Choroid plexus epithelial cell (primary cell): Measurements from ENCODE around the gene RPS5.

Experiments
- DNase-seq: peaks from one replicate; pipeline ENCODE4 v3.0.0-alpha.2; 2010; ENCODE audit warnings: low read depth
- H3K4me3 ChIP-seq: 2 replicates; pipeline ENCODE4 v1.5.1; 2011; ENCODE audit warnings: low read depth, mild to moderate bottlenecking, control low read depth, low read length, moderate library complexity
- TF ChIP-seq, protein P1 (sequence below): conservative IDR thresholded peaks from 2 replicates; pipeline ENCODE4 v1.5.1; 2011; ENCODE audit warnings: low read depth, mild to moderate bottlenecking, control low read depth, inconsistent platforms, low read length, moderate library complexity

RPS5 gene

GRCh38 chr19:58416604-58417003, 29.5 kb downstream of the RPS5 start:
- no peak for DNase-seq
- TF ChIP-seq, protein P1, sequence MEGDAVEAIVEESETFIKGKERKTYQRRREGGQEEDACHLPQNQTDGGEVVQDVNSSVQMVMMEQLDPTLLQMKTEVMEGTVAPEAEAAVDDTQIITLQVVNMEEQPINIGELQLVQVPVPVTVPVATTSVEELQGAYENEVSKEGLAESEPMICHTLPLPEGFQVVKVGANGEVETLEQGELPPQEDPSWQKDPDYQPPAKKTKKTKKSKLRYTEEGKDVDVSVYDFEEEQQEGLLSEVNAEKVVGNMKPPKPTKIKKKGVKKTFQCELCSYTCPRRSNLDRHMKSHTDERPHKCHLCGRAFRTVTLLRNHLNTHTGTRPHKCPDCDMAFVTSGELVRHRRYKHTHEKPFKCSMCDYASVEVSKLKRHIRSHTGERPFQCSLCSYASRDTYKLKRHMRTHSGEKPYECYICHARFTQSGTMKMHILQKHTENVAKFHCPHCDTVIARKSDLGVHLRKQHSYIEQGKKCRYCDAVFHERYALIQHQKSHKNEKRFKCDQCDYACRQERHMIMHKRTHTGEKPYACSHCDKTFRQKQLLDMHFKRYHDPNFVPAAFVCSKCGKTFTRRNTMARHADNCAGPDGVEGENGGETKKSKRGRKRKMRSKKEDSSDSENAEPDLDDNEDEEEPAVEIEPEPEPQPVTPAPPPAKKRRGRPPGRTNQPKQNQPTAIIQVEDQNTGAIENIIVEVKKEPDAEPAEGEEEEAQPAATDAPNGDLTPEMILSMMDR = no peak

GRCh38 chr19:58417071-58417470, 30.0 kb downstream of the RPS5 start:
- TF ChIP-seq, protein P1 = no peak
- H3K4me3 ChIP-seq = no peak overlapping the region
- no peak for DNase-seq

More at GRCh38 chr19:58416604-58417003, 29.5 kb downstream of the RPS5 start:
- no peak overlapping the region for H3K4me3 ChIP-seq

- no peak for DNase-seq
- no peak overlapping the region for H3K4me3 ChIP-seq
- TF ChIP-seq, protein P1 = no peak
Observed at GRCh38 chr19:58428617-58429016, 41.5 kb downstream of the RPS5 start.

DNA sequence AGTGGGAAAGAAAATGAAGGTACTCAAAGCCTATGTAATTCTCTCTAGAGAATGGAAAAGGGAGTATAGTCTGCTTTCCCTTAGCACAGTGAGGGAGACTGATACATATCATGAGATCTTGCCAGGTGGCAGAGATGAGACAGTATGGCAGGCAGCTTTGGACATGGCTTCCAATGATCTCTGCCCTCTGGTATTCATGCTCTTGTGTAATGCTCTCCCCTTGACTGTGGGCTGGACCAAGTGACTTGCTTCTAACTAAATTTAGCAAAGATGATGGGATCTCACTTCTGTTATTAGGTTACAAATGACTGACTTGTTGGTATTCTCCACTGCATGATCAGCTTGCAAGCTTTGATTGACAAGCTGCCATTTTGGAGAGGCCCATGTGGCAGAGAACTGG, 42.7 kb downstream of the RPS5 start:
- H3K4me3 ChIP-seq = no peak overlapping the region
- no peak for DNase-seq
- TF ChIP-seq, protein P1 = no peak

- no peak overlapping the region for H3K4me3 ChIP-seq
- DNase-seq = peak; percentile 42
- TF ChIP-seq, protein P1 = no peak
Observed at GRCh38 chr19:58434217-58434616, 47.1 kb downstream of the RPS5 start.

DNA sequence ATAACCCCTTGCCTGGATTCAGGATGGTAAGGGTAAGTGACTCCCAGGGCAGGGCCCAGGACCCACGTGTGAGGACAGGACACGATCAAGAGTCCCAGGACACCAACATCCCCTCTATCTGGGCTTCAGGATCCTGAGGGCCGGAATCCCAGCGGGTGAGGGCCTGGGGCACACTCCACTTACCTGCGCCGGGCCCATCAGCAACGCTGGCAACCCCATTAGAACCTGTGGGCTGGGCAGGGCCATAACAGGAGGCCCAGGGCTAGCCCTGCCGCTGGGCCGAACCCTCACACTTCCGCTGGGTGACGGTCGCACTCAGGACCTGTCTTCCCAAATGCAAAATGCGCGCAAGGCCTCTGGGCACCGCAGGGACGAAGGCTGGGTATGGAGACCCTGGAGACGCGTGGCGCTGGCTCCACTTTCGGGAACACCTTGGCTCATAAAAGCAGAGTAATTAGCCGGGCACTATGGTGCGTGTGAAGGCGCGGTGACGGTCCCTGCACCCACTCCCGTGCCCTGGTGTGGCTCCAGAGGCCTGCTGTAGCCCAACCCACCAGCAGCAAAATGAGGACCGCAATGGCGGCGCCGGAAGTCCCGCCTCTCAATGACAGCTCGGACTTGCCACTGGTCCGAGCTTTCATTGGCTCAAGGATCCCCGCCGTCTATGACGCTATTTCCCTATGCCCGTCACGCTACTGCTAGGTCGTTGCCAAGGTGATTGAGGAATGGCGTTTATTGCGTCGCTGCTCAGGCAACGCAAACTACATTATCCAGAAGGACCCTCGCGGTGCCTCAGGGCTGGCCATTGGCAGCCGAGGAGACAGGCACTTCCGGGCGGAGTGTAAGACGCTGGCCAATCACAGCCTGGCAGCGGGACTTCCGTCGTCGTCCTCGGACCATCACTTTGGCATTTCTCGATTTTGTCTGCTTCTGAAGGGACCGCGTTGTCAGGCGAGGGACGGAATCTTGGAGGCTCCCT, 52.8 kb downstream of the RPS5 start, which contains the start of gene ZNF132:
TSS of gene ZNF132 (minus strand) at position 578 of the 979 bp plus-strand sequence. CDS start at position 246, 332 bp downstream.
- DNase-seq = peak; percentile 100
- TF ChIP-seq, protein P1 = no peak
- peak within 1 kb of the TSS; percentile 86 for H3K4me3 ChIP-seq
